Bronchial epithelial cell (primary cell): ENCODE measurements around the gene RGS9. TPM values are rescaled to one million over a fixed set of nuclear protein-coding genes. Genes with fewer than 3 reads are reported as not detected.

Source experiments
- DNase-seq: peaks from one replicate; pipeline ENCODE4 v3.0.0-alpha.2; 2010; ENCODE audit warnings: low read depth
- FAIRE-seq: peaks from 2 replicates; lab custom pipeline; 2011; peaks lifted over from hg19 to GRCh38; lab: Jason Lieb, UNC
- H3K27me3 ChIP-seq: 2 replicates; pipeline ENCODE4 v1.5.1; 2011; ENCODE audit warnings: low read length; ENCODE audit not compliant: control insufficient read depth, insufficient read depth
- H3K36me3 ChIP-seq: 2 replicates; pipeline ENCODE4 v1.5.1; 2011; ENCODE audit warnings: low read length; ENCODE audit not compliant: control insufficient read depth, insufficient read depth
- H3K4me3 ChIP-seq: 2 replicates; pipeline ENCODE4 v1.5.1; 2011; ENCODE audit warnings: mild to moderate bottlenecking, low read depth, low read length, control low read depth
- total RNA-seq: library from RNA; depleted of rRNA; stranded (reverse); fragments of >200 nt; gene quantifications from 2 replicates; pipeline ENCODE4 v1.2.1, GENCODE V29; 2014
- TF ChIP-seq, protein P1 (sequence below): IDR thresholded peaks from 2 replicates; pipeline ENCODE4 v1.5.1; 2011; ENCODE audit warnings: mild to moderate bottlenecking, moderate library complexity, low read length, control low read depth, inconsistent platforms; ENCODE audit not compliant: insufficient read depth, severe bottlenecking

The RGS9 gene
- total RNA-seq, 1 donor from 2014 or later = 1.1 TPM

DNA sequence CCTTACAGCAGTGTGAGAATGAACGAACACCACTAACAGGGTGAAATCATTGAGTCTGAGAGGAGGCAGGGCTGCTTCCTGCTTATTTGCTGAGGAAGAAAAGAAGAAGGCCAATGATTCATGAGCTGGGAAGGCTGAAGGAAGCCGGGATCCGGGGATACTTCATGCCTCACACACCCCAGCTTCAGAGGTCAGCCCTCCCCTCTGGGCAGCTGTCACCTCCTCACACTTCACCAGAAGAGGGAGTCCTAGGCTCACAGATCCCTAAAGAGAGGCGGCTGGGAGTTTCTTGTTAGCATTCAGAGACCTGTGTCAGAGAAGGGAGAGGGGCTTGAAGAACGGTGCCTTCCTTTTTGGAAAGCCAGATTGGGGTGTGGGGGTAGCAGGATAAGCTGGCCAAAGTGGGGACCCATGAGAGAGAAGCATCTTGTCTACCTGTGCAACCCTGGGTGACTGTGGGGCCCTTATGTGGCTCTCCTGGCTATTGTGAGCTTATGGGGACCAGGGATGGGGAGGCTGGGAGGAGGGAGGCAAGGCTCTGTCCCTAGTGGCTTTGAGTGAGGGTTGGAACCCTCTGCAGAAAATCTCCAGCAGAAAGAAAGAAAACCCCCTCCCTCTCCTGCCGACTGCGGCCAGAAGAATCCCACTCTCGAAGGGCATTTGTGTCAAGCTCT is 94.6 kb downstream of the RGS9 start:
- FAIRE-seq = no peak
- Histone ChIP-seq H3K4me3 (no peak overlapping the region), H3K27me3 (peaks cover 2% of the 10 kb centered on the region), H3K36me3 (no peaks in the 10 kb centered on the region)
- DNase-seq = peak; percentile 92
- TF ChIP-seq, protein P1, sequence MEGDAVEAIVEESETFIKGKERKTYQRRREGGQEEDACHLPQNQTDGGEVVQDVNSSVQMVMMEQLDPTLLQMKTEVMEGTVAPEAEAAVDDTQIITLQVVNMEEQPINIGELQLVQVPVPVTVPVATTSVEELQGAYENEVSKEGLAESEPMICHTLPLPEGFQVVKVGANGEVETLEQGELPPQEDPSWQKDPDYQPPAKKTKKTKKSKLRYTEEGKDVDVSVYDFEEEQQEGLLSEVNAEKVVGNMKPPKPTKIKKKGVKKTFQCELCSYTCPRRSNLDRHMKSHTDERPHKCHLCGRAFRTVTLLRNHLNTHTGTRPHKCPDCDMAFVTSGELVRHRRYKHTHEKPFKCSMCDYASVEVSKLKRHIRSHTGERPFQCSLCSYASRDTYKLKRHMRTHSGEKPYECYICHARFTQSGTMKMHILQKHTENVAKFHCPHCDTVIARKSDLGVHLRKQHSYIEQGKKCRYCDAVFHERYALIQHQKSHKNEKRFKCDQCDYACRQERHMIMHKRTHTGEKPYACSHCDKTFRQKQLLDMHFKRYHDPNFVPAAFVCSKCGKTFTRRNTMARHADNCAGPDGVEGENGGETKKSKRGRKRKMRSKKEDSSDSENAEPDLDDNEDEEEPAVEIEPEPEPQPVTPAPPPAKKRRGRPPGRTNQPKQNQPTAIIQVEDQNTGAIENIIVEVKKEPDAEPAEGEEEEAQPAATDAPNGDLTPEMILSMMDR = peak; percentile 83

DNA sequence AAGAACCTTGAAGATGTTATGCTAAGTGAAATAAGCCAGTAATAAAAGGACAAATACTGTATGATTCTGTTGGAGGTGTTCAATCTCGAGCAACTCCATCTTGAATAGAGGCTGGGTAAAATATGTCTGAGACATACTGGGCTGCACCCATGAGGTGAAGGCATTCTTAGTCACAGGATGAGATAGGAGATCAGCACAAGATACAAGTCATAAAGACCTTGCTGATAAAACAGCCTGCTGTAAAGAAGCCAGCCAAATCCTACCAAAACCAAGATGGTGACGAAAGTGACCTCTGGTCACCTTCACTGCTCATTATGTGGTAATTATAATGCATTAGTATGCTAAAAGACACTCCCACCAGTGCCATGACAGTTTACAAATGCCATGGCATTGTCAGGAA is 98.1 kb downstream of the RGS9 start:
- TF ChIP-seq, protein P1 = no peak
- no peaks in the 10 kb centered on the region for H3K36me3 ChIP-seq
- FAIRE-seq (no peak), DNase-seq (peak; percentile 9)
- H3K27me3 ChIP-seq = no peaks in the 10 kb centered on the region
- H3K4me3 ChIP-seq = no peak overlapping the region

DNA sequence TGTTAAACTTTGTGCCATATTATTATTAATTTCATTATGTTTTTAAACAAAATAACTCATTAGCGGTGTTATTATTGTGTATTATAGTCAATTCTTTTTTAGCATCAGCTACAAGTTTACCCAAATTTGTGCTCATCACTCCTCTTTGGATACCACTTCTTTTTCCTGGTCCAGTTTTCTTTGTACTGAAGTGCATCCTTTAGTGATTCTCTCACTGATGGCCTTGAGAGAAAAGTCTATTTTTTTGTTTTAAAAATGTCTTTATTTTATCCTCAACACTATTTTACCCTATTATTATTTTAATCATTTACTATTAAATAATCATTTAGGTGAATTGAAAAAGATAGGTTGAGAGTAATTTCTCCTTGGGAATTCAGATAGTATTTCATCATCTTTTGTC is 99.2 kb downstream of the RGS9 start:
- Histone ChIP-seq H3K27me3 (no peaks in the 10 kb centered on the region), H3K4me3 (no peak overlapping the region), H3K36me3 (no peaks in the 10 kb centered on the region)
- FAIRE-seq (no peak), DNase-seq (no peak)
- TF ChIP-seq, protein P1 = no peak

DNA sequence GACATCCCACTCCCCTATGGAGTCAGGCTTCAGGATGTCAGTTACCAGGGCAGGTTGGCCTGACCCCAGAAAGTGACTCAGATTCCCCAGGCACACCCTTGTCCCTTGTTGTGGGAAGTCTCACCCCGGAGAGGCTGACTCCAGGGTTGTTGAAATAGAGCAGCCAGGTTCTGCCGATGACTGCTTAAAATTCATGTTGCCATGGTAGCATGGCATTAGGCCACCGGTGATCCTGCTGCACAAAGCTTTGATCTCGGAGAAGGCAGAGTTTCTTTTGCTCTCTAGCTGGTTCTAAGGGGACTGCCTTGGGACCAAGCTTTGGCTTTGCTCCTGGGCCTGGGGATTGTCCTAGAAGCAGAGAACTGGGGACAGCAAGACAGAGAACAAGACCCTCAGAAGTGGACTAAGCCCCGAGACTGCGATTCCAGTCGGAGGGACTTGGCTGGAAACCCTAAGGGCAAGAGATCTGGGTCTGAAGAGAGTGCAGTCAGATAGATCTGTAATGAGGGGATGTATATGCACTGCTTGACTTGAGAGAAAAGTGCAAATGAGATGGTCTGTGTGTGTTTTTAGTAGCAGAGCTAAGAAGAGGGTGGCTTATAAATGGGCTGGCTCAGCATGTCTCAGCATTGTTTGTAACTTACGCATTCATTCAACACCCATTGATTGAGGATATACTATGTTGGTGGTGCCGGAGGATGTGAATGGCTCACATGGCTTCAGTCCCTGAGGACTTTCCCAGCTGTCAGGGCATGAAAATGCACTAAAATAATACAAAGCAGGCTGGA is 106.9 kb downstream of the RGS9 start:
- DNase-seq (peak; percentile 31), FAIRE-seq (no peak)
- TF ChIP-seq, protein P1 = no peak

DNA sequence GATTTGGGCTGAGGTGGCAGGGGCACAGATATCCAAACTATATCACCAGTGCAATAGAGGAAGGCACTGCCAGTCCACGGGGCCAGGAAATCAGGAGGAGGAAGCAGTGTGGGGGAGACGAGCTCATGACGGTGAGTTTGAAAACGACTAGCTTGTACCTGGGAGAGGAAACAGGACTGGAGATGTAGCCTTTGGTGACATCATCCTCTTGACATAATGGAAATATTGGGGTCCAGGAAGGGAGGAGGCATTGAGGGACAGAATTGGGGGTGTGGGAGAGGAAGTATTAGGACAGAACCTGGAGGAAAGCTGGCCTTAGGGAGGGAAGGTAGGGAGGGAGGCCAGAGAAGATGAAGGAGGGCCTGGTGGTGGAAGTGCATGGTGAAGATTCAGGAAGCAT is 109.1 kb downstream of the RGS9 start:
- no peak overlapping the region for H3K4me3 ChIP-seq
- no peaks in the 10 kb centered on the region for H3K27me3 ChIP-seq
- FAIRE-seq = peak; percentile 72
- no peak for DNase-seq
- TF ChIP-seq, protein P1 = no peak
- H3K36me3 ChIP-seq = no peaks in the 10 kb centered on the region

More for the DNA sequence above, 106.9 kb downstream of the RGS9 start:
- H3K36me3 ChIP-seq = no peaks in the 10 kb centered on the region
- no peaks in the 10 kb centered on the region for H3K27me3 ChIP-seq
- no peak overlapping the region for H3K4me3 ChIP-seq
